GM23248 (cell line): ENCODE data around the gene HOXA10.

Source experiments
- EZH2 ChIP-seq: fragments of 200-600 bp; sonication (generic); IDR thresholded peaks from 2 replicates; pipeline ENCODE4 v1.6.1; 2018; ENCODE audit warnings: antibody characterized with exemption, mild to moderate bottlenecking; ENCODE audit not compliant: insufficient read depth, poor library complexity, severe bottlenecking
- EZH2phosphoT487 ChIP-seq: fragments of 200-600 bp; sonication (generic); IDR thresholded peaks from 2 replicates; pipeline ENCODE4 v1.6.1; 2018; ENCODE audit warnings: antibody characterized with exemption, moderate library complexity, mild to moderate bottlenecking, low read depth; ENCODE audit not compliant: insufficient read depth

DNA sequence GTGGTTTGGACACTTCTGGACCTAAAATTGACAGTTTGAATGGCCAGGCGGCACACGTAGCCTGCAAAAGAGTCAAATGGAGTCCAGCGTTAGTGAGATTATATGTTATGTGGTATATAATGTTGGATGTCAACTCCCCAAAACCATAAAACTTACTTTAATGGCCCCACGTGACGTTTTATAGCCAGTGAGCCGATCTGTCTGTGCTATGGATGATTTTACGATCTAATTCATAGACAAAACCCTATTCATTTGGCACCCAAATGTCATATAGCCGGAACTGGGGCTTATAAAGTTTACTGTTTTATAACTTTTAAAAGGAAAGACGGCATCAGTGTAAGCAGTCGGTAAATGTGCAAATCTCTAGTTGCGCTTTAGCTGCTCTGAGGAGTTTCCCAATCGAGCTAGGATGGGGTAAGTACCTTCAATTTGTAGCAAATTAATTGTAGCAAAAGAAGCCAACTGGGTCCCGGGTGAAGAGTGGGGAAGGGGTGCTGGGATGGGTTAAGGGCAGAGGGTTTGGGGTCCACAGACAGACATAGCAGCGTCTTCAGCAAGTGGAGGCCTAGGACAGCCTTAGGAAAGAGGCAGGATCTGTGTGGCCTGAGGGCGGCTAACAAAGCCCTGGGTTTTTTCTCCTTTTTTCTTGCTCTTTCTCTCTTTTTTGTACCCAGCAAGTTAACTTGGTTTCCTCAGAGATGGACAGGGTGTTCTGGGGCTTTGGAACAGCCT, 33.8 kb downstream of the HOXA10 start:
- no peak for TF ChIP-seq EZH2
- no peak for TF ChIP-seq EZH2phosphoT487
